Left kidney (tissue), 2 donors: ENCODE measurements around the gene CCND1. TPM values are rescaled to one million over a fixed set of nuclear protein-coding genes. Genes with fewer than 3 reads are reported as not detected.

Source experiments
- DNase-seq: peaks from one replicate; pipeline ENCODE4 v3.0.0-alpha.2; 2013
- polyA plus RNA-seq: library from polyadenylated mRNA; unstranded; fragments of 120-200 nt; gene quantifications from one replicate; pipeline ENCODE4 v1.2.1, GENCODE V29; 2013; ENCODE audit not compliant: insufficient read length

The CCND1 gene
- polyA plus RNA-seq, 1 donor: 132 TPM

GRCh38 chr11:69639831-69640230 lies 1.1 kb upstream of the CCND1 start:
- no peak for DNase-seq

- DNase-seq: no peak
These were observed 529 bp upstream of the CCND1 start for GRCh38 chr11:69640260-69640994.

- DNase-seq: no peak
These were observed 959 bp downstream of the CCND1 start for GRCh38 chr11:69641681-69642548.

GRCh38 chr11:69642549-69642912 lies 1.6 kb downstream of the CCND1 start:
- no peak for DNase-seq

- DNase-seq: peak; percentile 80
These were observed 2.1 kb downstream of the CCND1 start for GRCh38 chr11:69642913-69643632.

GRCh38 chr11:69643646-69644045 lies 2.7 kb downstream of the CCND1 start:
- no peak for DNase-seq

- no peak for DNase-seq
These were observed 3.4 kb downstream of the CCND1 start for GRCh38 chr11:69644071-69644961.

GRCh38 chr11:69644962-69645675 lies 4.2 kb downstream of the CCND1 start:
- no peak for DNase-seq

GRCh38 chr11:69645801-69646492 lies 5.0 kb downstream of the CCND1 start:
- DNase-seq: no peak

GRCh38 chr11:69646493-69647389 lies 5.8 kb downstream of the CCND1 start:
- no peak for DNase-seq

- no peak for DNase-seq
These were observed 6.4 kb downstream of the CCND1 start for GRCh38 chr11:69647390-69647748.

GRCh38 chr11:69647761-69648497 lies 7.0 kb downstream of the CCND1 start:
- DNase-seq: no peak

GRCh38 chr11:69648679-69649575 lies 8.0 kb downstream of the CCND1 start:
- no peak for DNase-seq

GRCh38 chr11:69649576-69649900 lies 8.6 kb downstream of the CCND1 start:
- no peak for DNase-seq

GRCh38 chr11:69650081-69650831 lies 9.3 kb downstream of the CCND1 start:
- DNase-seq: no peak

GRCh38 chr11:69650832-69651344 lies 9.9 kb downstream of the CCND1 start:
- no peak for DNase-seq
